CD14-positive monocyte (primary cell): ENCODE measurements around the gene SAP30L. TPM values are rescaled to one million over a fixed set of nuclear protein-coding genes. Genes with fewer than 3 reads are reported as not detected.

Experiments
- DNase-seq, 3 donors: peaks; one replicate each; pipeline ENCODE4 v3.0.0-alpha.2; 2011 to 2022
- H2AFZ ChIP-seq: 2 replicates; pipeline ENCODE4 v1.6.0; 2012; ENCODE audit warnings: mild to moderate bottlenecking, low read depth, low read length, inconsistent platforms; ENCODE audit not compliant: insufficient read depth, poor library complexity, severe bottlenecking
- H3K27ac ChIP-seq, 2 donors: 1 replicate in 1 of 2; 2 replicates in 1 of 2; pipeline ENCODE4 v1.5.1; 2012 to 2013; ENCODE audit warnings: low read length in 2 of 2, control low read depth in 1 of 2, inconsistent platforms in 1 of 2, low read depth in 1 of 2, mild to moderate bottlenecking in 1 of 2
- H3K27me3 ChIP-seq, 2 donors: one replicate each; pipeline versions ENCODE4 v1.6.0 to v1.6.1; 2011 to 2013; ENCODE audit warnings: low read length in 2 of 2; ENCODE audit not compliant: control insufficient read depth in 2 of 2, insufficient read depth in 2 of 2
- H3K36me3 ChIP-seq, 2 donors: replicated peaks in 1 of 2; 1 replicate in 1 of 2; 2 replicates in 1 of 2; pipeline versions ENCODE4 v1.5.1 to v1.6.1; 2012 to 2013; ENCODE audit warnings: low read length in 2 of 2, control low read depth in 1 of 2, inconsistent platforms in 1 of 2, mild to moderate bottlenecking in 1 of 2; ENCODE audit not compliant: insufficient read depth in 2 of 2, control insufficient read depth in 1 of 2
- H3K4me1 ChIP-seq, 2 donors: 1 replicate in 1 of 2; 2 replicates in 1 of 2; pipeline versions ENCODE4 v1.5.1 to v1.6.1; 2012 to 2013; ENCODE audit warnings: low read length in 2 of 2, control low read depth in 1 of 2, inconsistent platforms in 1 of 2, mild to moderate bottlenecking in 1 of 2, moderate library complexity in 1 of 2; ENCODE audit not compliant: insufficient read depth in 2 of 2, control insufficient read depth in 1 of 2
- H3K4me2 ChIP-seq: replicated peaks from 2 replicates; pipeline ENCODE3; 2012; ENCODE audit warnings: low read length, moderate library complexity, mild to moderate bottlenecking; ENCODE audit not compliant: poor library complexity, severe bottlenecking; ENCODE audit errors: extremely low read depth
- H3K4me3 ChIP-seq, 3 experiments: fragments of 200-600 bp in 1 of 3; sonication (generic) in 1 of 3; replicated peaks in 1 of 3; 1 replicate in 2 of 3; 2 replicates in 1 of 3; pipeline ENCODE4 v1.5.1; 2011 to 2013; ENCODE audit warnings: low read length in 3 of 3, mild to moderate bottlenecking in 3 of 3, control low read depth in 2 of 3, low read depth in 2 of 3, inconsistent platforms in 1 of 3, moderate library complexity in 1 of 3
- H3K79me2 ChIP-seq: 2 replicates; pipeline ENCODE4 v1.6.0; 2012; ENCODE audit warnings: mild to moderate bottlenecking, control low read depth, inconsistent platforms, low read length, moderate library complexity; ENCODE audit not compliant: insufficient read depth
- H3K9ac ChIP-seq: 2 replicates; pipeline ENCODE4 v1.6.0; 2017; ENCODE audit warnings: low read length, mild to moderate bottlenecking; ENCODE audit not compliant: insufficient read depth, poor library complexity, severe bottlenecking
- H3K9me3 ChIP-seq, 2 donors: replicated peaks in 1 of 2; 1 replicate in 1 of 2; 2 replicates in 1 of 2; pipeline versions ENCODE4 v1.5.1 to v1.6.1; 2012 to 2013; ENCODE audit warnings: low read length in 2 of 2, control low read depth in 1 of 2; ENCODE audit not compliant: control insufficient read depth in 1 of 2, insufficient read depth in 1 of 2
- H4K20me1 ChIP-seq: 2 replicates; pipeline ENCODE4 v1.6.0; 2012; ENCODE audit warnings: mild to moderate bottlenecking, low read length, control low read depth, moderate library complexity; ENCODE audit not compliant: insufficient read depth
- H3K27ac Mint-ChIP-seq, 7 donors: one replicate each; pipeline ENCODE4 v1.8.0; 2020; ENCODE audit warnings: mild to moderate bottlenecking in 7 of 7, mixed read lengths in 7 of 7, moderate library complexity in 6 of 7, inconsistent platforms in 2 of 7
- H3K27me3 Mint-ChIP-seq, 3 donors: one replicate each; pipeline ENCODE4 v1.8.0; 2021 to 2022; ENCODE audit warnings: low read depth in 3 of 3, mild to moderate bottlenecking in 3 of 3, mixed read lengths in 3 of 3, moderate library complexity in 3 of 3, inconsistent platforms in 1 of 3
- H3K36me3 Mint-ChIP-seq, 2 donors: one replicate each; pipeline ENCODE4 v1.8.0; 2020; ENCODE audit warnings: mixed read lengths in 2 of 2, inconsistent platforms in 1 of 2, mild to moderate bottlenecking in 1 of 2
- H3K4me1 Mint-ChIP-seq: one replicate; pipeline ENCODE4 v1.8.0; 2020; ENCODE audit warnings: mild to moderate bottlenecking, mixed read lengths
- H3K4me3 Mint-ChIP-seq, 2 donors: one replicate each; pipeline ENCODE4 v1.8.0; 2020; ENCODE audit warnings: mild to moderate bottlenecking in 2 of 2, mixed read lengths in 2 of 2, moderate library complexity in 1 of 2
- H3K9me3 Mint-ChIP-seq, 7 donors: one replicate each; pipeline ENCODE4 v1.8.0; 2020 to 2022; ENCODE audit warnings: mixed read lengths in 7 of 7, mild to moderate bottlenecking in 6 of 7, moderate library complexity in 6 of 7, inconsistent platforms in 2 of 7
- WGBS: methylation state at CpG from one replicate; pipeline ENCODE4 v1.1.5; 2013; ENCODE audit warnings: missing lambda C conversion rate; ENCODE audit not compliant: insufficient coverage; 5-methylcytosine and 5-hydroxymethylcytosine counted together
- intact Hi-C, 2 donors: fragments of 100-400 bp; cut with micrococcal nuclease; formaldehyde crosslinking; loops; one replicate each; pipeline versions ENCODE4 v1.15.0 to v1.15.1; 2023
- polyA plus RNA-seq, 3 donors: library from polyadenylated mRNA; depleted of rRNA in 1 of 3; unstranded in 2 of 3; stranded (reverse) in 1 of 3; fragments of 300-500 nt in 2 of 3; fragments of >200 nt in 1 of 3; fragmentation: Illumina TruSeq in 2 of 3; gene quantifications; 1 replicate in 2 of 3; 2 replicates in 1 of 3; pipeline ENCODE4 v1.2.3, GENCODE V29; 2012 to 2021
- TF ChIP-seq, protein P1 (sequence below): fragments of 200-600 bp; IDR thresholded peaks from one replicate; pipeline ENCODE4 v1.8.0; 2022; ENCODE audit warnings: antibody characterized with exemption, mild to moderate bottlenecking

SAP30L gene
- polyA plus RNA-seq, 3 donors: 21.1 to 36.1 (median 29.4) TPM

DNA sequence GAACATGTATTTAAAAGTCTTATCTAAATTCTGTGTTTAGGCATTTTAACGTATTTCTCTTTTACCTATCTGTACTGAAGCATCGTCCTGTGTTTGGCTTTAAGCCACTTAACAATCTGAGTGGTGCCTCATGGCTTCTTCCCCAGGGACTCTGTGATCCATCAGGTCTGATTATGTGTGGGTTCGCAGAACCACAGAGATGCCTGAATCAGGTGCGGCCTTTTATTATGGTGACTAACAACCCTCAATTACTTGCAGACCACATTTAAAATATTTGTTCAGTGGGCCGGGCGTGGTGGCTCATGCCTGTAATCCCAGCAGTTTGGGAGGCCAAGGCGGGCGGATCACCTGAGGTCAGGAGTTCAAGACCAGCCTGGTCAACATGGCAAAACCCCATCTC, 39.6 kb upstream of the SAP30L start:
- Mint-ChIP-seq H3K4me1 (peaks cover 8% of the 10 kb centered on the region), H3K36me3 (peaks cover 20 to 25% of the 10 kb centered on the region in 2 donors), H3K27ac (no peak overlapping the region), H3K27me3 (peaks cover 1 to 5% (median 3%) of the 10 kb centered on the region in 3 donors), H3K4me3 (no peak overlapping the region), H3K9me3 (no peaks in the 10 kb centered on the region)
- Histone ChIP-seq H3K9ac (no peak overlapping the region), H3K9me3 (no peaks in the 10 kb centered on the region), H3K36me3 (peaks cover 1 to 20% of the 10 kb centered on the region in 2 donors), H3K27me3 (peaks cover 0 to 2% of the 10 kb centered on the region in 2 donors), H3K79me2 (no peaks in the 10 kb centered on the region), H3K27ac (no peak overlapping the region), H3K4me1 (peaks cover 8% of the 10 kb centered on the region in 2 donors), H3K4me2 (no peak overlapping the region), H2AFZ (no peak overlapping the region), H4K20me1 (no peaks in the 10 kb centered on the region), H3K4me3 (no peak overlapping the region)
- no CpG with 5 or more reads among the region's 8 CpGs for WGBS
- intact Hi-C loops: loop anchor here in 1 of 2 donors (5.0 to 10.0 kb wide), 2 partner anchors 334 to 431 kb away; no protein-coding TSS in a partner anchor
- TF ChIP-seq, protein P1, sequence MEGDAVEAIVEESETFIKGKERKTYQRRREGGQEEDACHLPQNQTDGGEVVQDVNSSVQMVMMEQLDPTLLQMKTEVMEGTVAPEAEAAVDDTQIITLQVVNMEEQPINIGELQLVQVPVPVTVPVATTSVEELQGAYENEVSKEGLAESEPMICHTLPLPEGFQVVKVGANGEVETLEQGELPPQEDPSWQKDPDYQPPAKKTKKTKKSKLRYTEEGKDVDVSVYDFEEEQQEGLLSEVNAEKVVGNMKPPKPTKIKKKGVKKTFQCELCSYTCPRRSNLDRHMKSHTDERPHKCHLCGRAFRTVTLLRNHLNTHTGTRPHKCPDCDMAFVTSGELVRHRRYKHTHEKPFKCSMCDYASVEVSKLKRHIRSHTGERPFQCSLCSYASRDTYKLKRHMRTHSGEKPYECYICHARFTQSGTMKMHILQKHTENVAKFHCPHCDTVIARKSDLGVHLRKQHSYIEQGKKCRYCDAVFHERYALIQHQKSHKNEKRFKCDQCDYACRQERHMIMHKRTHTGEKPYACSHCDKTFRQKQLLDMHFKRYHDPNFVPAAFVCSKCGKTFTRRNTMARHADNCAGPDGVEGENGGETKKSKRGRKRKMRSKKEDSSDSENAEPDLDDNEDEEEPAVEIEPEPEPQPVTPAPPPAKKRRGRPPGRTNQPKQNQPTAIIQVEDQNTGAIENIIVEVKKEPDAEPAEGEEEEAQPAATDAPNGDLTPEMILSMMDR: no peak
- DNase-seq: no peak

DNA sequence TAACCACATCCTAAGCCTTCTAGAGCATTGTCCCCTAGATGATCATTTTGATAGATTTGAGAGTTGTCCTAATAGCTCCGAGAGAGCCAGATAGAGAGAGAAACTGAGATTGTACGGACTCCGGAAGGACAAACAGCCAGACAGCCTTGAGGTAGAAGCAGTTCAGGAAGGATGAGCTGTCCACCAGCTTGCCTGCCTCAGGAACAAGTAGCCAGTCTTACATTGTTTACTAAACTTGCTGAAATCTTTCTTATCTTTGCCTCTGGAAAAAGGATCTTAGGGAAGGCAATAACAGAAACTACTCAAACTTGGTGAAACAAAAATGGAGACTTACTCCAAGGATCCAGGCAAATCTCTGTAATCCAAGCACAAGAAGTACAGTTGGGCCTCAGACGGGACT, 39.0 kb upstream of the SAP30L start:
- Mint-ChIP-seq H3K27me3 (peaks cover 1 to 5% (median 3%) of the 10 kb centered on the region in 3 donors), H3K27ac (no peak overlapping the region), H3K4me3 (no peak overlapping the region), H3K9me3 (no peaks in the 10 kb centered on the region), H3K36me3 (peaks cover 25 to 28% of the 10 kb centered on the region in 2 donors), H3K4me1 (peaks cover 8% of the 10 kb centered on the region)
- Histone ChIP-seq H4K20me1 (no peaks in the 10 kb centered on the region), H3K36me3 (peaks cover 7 to 26% of the 10 kb centered on the region in 2 donors), H2AFZ (no peak overlapping the region), H3K27me3 (peaks cover 0 to 2% of the 10 kb centered on the region in 2 donors), H3K4me1 (peaks cover 8% of the 10 kb centered on the region in 2 donors), H3K9me3 (no peaks in the 10 kb centered on the region), H3K9ac (no peak overlapping the region), H3K4me2 (no peak overlapping the region), H3K79me2 (no peaks in the 10 kb centered on the region), H3K27ac (no peak overlapping the region), H3K4me3 (no peak overlapping the region)
- intact Hi-C loops: loop anchor here in 1 of 2 donors (5.0 to 10.0 kb wide), 2 partner anchors 335 to 432 kb away; no protein-coding TSS in a partner anchor
- DNase-seq: no peak
- 100% methylated on average over 1 of the region's 4 CpGs for WGBS
- TF ChIP-seq, protein P1: no peak
